OCI-LY1 (cell line): ENCODE measurements around the gene CAMTA1.
"Not testable (repeated sequence)": the region's sequence is repeated elsewhere in the genome, so short reads cannot be mapped to it uniquely, and the experiment has no call there.

ENCODE experiments used
- H2AFZ ChIP-seq: fragments of 200-600 bp; sonication (generic), shearing (Covaris generic); 2 replicates; pipeline ENCODE4 v1.6.0; 2014; ENCODE audit warnings: antibody characterized with exemption, mild to moderate bottlenecking, low read length
- H3F3A ChIP-seq: fragments of 200-600 bp; sonication (generic), shearing (Covaris generic); 2 replicates; pipeline ENCODE4 v1.6.0; 2014; ENCODE audit warnings: mild to moderate bottlenecking, antibody characterized with exemption, low read length, moderate library complexity; ENCODE audit not compliant: insufficient read depth
- H3K27ac ChIP-seq: fragments of 200-600 bp; sonication (generic); 2 replicates; pipeline ENCODE4 v1.5.1; 2014; ENCODE audit warnings: low read length, mixed run types, mild to moderate bottlenecking, low read depth; ENCODE audit not compliant: poor library complexity, severe bottlenecking
- H3K27me3 ChIP-seq: fragments of 200-600 bp; sonication (generic); 2 replicates; pipeline ENCODE4 v1.6.0; 2014; ENCODE audit warnings: antibody characterized with exemption, mild to moderate bottlenecking, low read length, moderate library complexity; ENCODE audit not compliant: insufficient read depth
- H3K36me3 ChIP-seq: fragments of 200-600 bp; sonication (generic); 2 replicates; pipeline ENCODE4 v1.6.1; 2014; ENCODE audit warnings: mild to moderate bottlenecking, antibody characterized with exemption, low read length, moderate library complexity, mixed read lengths; ENCODE audit not compliant: insufficient read depth
- H3K4me1 ChIP-seq: fragments of 200-600 bp; sonication (generic); 2 replicates; pipeline ENCODE4 v1.5.1; 2014; ENCODE audit warnings: mild to moderate bottlenecking, low read length, moderate library complexity; ENCODE audit not compliant: insufficient read depth, severe bottlenecking
- H3K4me2 ChIP-seq: fragments of 200-600 bp; sonication (generic), shearing (Covaris generic); 2 replicates; pipeline ENCODE4 v1.6.1; 2014; ENCODE audit warnings: low read length
- H3K4me3 ChIP-seq: fragments of 200-600 bp; sonication (generic); 2 replicates; pipeline ENCODE4 v1.5.1; 2014; ENCODE audit warnings: low read length, low read depth, mild to moderate bottlenecking, mixed read lengths; ENCODE audit not compliant: poor library complexity, severe bottlenecking
- H3K79me2 ChIP-seq: fragments of 200-600 bp; shearing (Covaris generic); 2 replicates; pipeline ENCODE4 v1.6.1; 2016; ENCODE audit warnings: mixed run types, low read length, mixed read lengths; ENCODE audit not compliant: insufficient read depth
- H3K9ac ChIP-seq: fragments of 200-600 bp; sonication (generic), shearing (Covaris generic); 2 replicates; pipeline ENCODE4 v1.6.1; 2014; ENCODE audit warnings: mild to moderate bottlenecking, low read length, mixed read lengths
- H3K9me2 ChIP-seq: fragments of 200-600 bp; sonication (generic), shearing (Covaris generic); 2 replicates; pipeline ENCODE4 v1.6.1; 2014; ENCODE audit warnings: low read depth, mild to moderate bottlenecking, low read length, mixed read lengths
- H3K9me3 ChIP-seq: fragments of 200-600 bp; shearing (Covaris generic); 2 replicates; pipeline ENCODE4 v1.6.1; 2014; ENCODE audit warnings: low read length, mixed read lengths
- H4K20me1 ChIP-seq: fragments of 200-600 bp; sonication (generic), shearing (Covaris generic); 2 replicates; pipeline ENCODE4 v1.6.0; 2016; ENCODE audit warnings: mild to moderate bottlenecking, low read length; ENCODE audit not compliant: insufficient read depth
- EZH2 ChIP-seq: fragments of 200-600 bp; sonication (generic), shearing (Covaris generic); IDR thresholded peaks from 2 replicates; pipeline ENCODE4 v1.8.0; 2017; ENCODE audit warnings: borderline replicate concordance, mixed run types, mild to moderate bottlenecking, antibody characterized with exemption, low read length, moderate library complexity, mixed read lengths
- TF ChIP-seq, protein P1 (sequence below): fragments of 200-600 bp; sonication (generic), shearing (Covaris generic); IDR thresholded peaks from 2 replicates; pipeline ENCODE4 v1.5.1; 2017; ENCODE audit warnings: mild to moderate bottlenecking, antibody characterized with exemption, low read length, moderate library complexity, mixed read lengths

CAMTA1 gene

DNA sequence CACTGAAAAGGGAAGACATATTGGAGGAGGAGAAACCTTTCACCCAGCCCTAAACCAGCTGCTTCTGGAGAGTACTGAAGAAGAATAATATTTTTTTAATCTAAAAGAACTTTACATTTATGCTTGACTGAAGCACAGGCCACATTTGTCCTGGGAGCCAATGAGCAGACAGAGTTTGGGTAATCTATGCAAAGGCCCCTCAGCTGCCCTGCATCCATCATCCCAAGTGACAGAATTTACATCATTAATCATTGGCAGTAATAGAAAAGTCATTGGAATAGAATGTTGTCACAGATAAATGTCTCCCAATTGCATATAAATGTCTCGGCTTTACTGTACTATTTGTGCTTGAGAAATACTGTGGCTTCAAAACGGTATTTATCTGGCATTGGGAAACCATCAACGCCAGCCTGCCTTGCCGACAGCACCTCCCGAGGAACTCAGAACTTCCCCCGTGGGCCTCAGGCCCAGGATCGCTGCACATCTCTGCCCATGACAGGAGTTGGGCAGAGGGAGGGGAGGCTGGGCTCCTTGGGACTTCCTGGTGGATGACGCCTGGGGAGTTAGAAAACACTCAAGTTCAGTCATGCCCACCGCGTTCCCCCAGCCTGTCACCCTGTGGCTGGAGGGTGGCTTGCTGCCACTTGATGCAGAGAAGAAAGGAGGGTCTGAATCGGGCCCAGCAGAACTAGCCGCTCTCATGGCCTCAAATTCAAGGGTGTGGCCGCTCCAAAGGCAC is 133.1 kb downstream of the CAMTA1 start:
- Histone ChIP-seq H3K9me2 (no peaks in the 10 kb centered on the region), H3K9ac (no peak overlapping the region), H3K79me2 (no peaks in the 10 kb centered on the region), H3K27ac (no peak overlapping the region), H3K4me3 (no peak overlapping the region), H3K27me3 (no peaks in the 10 kb centered on the region; the same call in 1 of the 2 replicates), H3K36me3 (no peaks in the 10 kb centered on the region), H3K4me1 (no peaks in the 10 kb centered on the region), H2AFZ (no peak overlapping the region), H3F3A (no peaks in the 10 kb centered on the region), H3K9me3 (no peaks in the 10 kb centered on the region), H4K20me1 (no peaks in the 10 kb centered on the region), H3K4me2 (no peak overlapping the region)
- TF ChIP-seq, protein P1, sequence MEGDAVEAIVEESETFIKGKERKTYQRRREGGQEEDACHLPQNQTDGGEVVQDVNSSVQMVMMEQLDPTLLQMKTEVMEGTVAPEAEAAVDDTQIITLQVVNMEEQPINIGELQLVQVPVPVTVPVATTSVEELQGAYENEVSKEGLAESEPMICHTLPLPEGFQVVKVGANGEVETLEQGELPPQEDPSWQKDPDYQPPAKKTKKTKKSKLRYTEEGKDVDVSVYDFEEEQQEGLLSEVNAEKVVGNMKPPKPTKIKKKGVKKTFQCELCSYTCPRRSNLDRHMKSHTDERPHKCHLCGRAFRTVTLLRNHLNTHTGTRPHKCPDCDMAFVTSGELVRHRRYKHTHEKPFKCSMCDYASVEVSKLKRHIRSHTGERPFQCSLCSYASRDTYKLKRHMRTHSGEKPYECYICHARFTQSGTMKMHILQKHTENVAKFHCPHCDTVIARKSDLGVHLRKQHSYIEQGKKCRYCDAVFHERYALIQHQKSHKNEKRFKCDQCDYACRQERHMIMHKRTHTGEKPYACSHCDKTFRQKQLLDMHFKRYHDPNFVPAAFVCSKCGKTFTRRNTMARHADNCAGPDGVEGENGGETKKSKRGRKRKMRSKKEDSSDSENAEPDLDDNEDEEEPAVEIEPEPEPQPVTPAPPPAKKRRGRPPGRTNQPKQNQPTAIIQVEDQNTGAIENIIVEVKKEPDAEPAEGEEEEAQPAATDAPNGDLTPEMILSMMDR, result no peak
- no peak for TF ChIP-seq EZH2

DNA sequence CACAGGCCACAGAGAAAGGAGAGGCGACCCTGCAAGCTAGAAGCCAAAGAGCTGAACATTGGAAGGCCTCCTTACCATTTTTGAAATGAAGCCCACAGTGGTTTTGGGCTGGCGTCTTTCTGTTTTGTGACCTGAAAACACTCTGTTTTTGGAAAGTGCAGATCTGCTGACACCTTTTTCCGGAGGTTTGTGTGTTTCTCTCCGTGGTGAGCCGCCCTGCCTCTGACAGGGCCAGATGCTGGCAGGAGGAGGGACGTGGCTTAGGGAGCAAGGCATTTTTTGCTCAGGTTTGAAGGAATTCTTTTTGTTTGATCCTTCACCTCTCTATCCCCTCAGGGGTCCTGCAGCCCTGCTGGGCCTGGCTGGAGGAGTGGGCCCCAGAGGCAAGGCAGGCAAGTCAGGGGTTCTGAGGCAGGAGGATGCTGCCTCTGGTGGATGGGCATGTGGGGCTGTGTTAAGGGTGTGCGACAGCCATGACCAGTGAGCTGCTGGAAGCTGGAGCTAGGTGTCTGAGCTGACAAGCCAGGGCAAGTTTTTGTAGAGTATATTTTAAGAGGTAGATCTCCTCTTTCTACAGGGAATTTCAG is 133.8 kb downstream of the CAMTA1 start:
- Histone ChIP-seq H3K9ac (no peak overlapping the region), H3K27me3 (no peaks in the 10 kb centered on the region; the same call in 1 of the 2 replicates), H3K79me2 (no peaks in the 10 kb centered on the region), H3F3A (no peaks in the 10 kb centered on the region), H4K20me1 (no peaks in the 10 kb centered on the region), H3K4me3 (no peak overlapping the region), H3K27ac (no peak overlapping the region), H3K9me2 (no peaks in the 10 kb centered on the region), H3K9me3 (no peaks in the 10 kb centered on the region), H3K4me1 (no peaks in the 10 kb centered on the region), H2AFZ (no peak overlapping the region), H3K36me3 (no peaks in the 10 kb centered on the region), H3K4me2 (no peak overlapping the region)
- TF ChIP-seq EZH2, result no peak
- TF ChIP-seq, protein P1, result no peak

DNA sequence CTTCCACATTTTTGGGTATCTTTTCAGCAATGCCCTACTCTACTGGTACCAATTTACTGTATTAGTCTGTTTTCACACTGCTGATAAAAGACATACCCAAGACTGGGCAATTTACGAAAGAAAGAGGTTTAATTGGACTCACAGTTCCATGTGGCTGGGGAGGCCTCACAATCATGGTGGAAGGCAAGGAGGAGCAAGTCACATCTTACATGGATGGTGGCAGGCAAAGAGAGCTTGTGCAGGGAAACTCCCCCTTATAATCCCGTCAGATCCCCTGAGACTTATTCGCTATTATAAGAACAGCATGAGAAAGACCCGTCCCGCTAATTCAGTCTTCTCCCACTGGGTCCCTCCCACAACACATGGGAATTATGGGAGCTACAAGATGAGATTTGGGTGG is 136.3 kb downstream of the CAMTA1 start:
- not testable (repeated sequence) for H2AFZ ChIP-seq

More for the DNA sequence above, 136.3 kb downstream of the CAMTA1 start:
- not testable (repeated sequence) for H3K27me3 ChIP-seq, H3K4me1 ChIP-seq, H3K9me2 ChIP-seq, H3K27ac ChIP-seq, H3K79me2 ChIP-seq, H3K36me3 ChIP-seq, H3K4me2 ChIP-seq, H3K9me3 ChIP-seq, H4K20me1 ChIP-seq, H3K4me3 ChIP-seq, H3F3A ChIP-seq, H3K9ac ChIP-seq
